ENCODE data around the gene TMEM253.

TMEM253 gene

GRCh38 chr14:21092273-21093011, 8.4 kb upstream of the TMEM253 start:
- no peak overlapping the region for H3K27ac ChIP-seq
- TF ChIP-seq CTCF (conservative IDR thresholded peaks at IDR 0.05) (peak; percentile 100), ZFX (IDR thresholded peaks at IDR 0.05) (no peak)

GRCh38 chr14:21093018-21093417, 7.8 kb upstream of the TMEM253 start:
- no peak overlapping the region for H3K27ac ChIP-seq
- TF ChIP-seq CTCF (conservative IDR thresholded peaks at IDR 0.05) (no peak), ZFX (IDR thresholded peaks at IDR 0.05) (no peak)

- TF ChIP-seq ZFX (IDR thresholded peaks at IDR 0.05), result no peak
- no peak for TF ChIP-seq CTCF (conservative IDR thresholded peaks at IDR 0.05)
- H3K27ac ChIP-seq, result no peak overlapping the region
These were observed 6.8 kb upstream of the TMEM253 start for GRCh38 chr14:21093769-21094681.

GRCh38 chr14:21095430-21096205, 5.2 kb upstream of the TMEM253 start:
- no peak overlapping the region for H3K27ac ChIP-seq
- no peak for TF ChIP-seq CTCF (conservative IDR thresholded peaks at IDR 0.05)
- TF ChIP-seq ZFX (IDR thresholded peaks at IDR 0.05), result no peak

- no peak for TF ChIP-seq CTCF (conservative IDR thresholded peaks at IDR 0.05)
- no peak for TF ChIP-seq ZFX (IDR thresholded peaks at IDR 0.05)
- H3K27ac ChIP-seq, result no peak overlapping the region
These were observed 4.4 kb upstream of the TMEM253 start for GRCh38 chr14:21096438-21096837.

GRCh38 chr14:21096978-21097635, 3.8 kb upstream of the TMEM253 start:
- TF ChIP-seq CTCF (conservative IDR thresholded peaks at IDR 0.05) (no peak), ZFX (IDR thresholded peaks at IDR 0.05) (no peak)
- H3K27ac ChIP-seq, result no peak overlapping the region

All from C4-2B (cell line).